Measurements from ENCODE around the gene LACTB.
A peak's percentile ranks its signal among the peaks of the same experiment; 100 is the strongest.

DNA sequence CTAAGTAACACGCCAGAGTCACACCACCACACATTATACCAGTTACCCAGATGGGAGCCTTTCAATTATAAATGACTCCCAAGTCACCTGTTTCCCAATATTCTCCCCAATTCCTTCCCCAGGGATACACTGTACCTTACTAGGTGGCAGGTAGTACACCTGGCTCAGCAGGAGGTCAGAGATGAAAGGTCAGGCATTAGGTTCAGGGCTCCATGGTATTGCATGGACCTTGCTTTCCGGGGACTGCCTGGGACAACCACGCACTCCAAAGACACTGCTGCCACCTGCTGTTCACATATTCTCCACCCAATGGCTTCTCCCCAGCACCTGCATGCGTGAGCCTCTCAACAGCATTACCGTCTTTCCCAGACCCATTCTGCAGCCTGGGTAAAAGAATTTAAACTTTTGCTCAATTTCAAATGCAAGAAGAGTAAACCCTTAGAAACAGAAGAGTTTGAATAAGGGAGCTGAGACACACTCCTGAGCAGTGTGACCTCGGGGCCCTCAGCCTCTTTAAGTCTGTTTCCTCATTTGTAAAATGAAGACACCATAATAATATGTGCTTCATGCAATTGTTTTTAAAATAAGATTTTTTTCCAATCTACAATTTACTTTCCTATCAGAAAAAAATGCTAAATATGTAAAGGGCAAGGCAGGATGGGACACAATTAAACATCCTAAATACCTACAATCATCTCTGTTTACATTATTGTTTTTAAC, 28.0 kb upstream of the LACTB start:
- TF ChIP-seq ZNF138 (tag by site-specific recombination; IDR thresholded peaks at IDR 0.05; ENCODE audit: borderline replicate concordance) = no peak
- TF ChIP-seq, protein P1, sequence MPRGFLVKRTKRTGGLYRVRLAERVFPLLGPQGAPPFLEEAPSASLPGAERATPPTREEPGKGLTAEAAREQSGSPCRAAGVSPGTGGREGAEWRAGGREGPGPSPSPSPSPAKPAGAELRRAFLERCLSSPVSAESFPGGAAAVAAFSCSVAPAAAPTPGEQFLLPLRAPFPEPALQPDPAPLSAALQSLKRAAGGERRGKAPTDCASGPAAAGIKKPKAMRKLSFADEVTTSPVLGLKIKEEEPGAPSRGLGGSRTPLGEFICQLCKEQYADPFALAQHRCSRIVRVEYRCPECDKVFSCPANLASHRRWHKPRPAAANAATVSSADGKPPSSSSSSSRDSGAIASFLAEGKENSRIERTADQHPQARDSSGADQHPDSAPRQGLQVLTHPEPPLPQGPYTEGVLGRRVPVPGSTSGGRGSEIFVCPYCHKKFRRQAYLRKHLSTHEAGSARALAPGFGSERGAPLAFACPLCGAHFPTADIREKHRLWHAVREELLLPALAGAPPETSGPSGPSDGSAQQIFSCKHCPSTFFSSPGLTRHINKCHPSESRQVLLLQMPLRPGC (tag by site-specific recombination; IDR thresholded peaks at IDR 0.05) = no peak
- no peak for TF ChIP-seq ZNF629 (tag by site-specific recombination; IDR thresholded peaks at IDR 0.05)
- TF ChIP-seq CTCF (tag by site-specific recombination; IDR thresholded peaks at IDR 0.05) = peak; percentile 74; the same call in 1 of the 2 replicates
- no peak for TF ChIP-seq ZNF274 (IDR thresholded peaks at IDR 0.05; ENCODE audit: low read length)
- no peak for TF ChIP-seq ZNF274 (tag by site-specific recombination; IDR thresholded peaks at IDR 0.05; ENCODE audit: borderline replicate concordance)
- TF ChIP-seq ZNF324 (tag by site-specific recombination; IDR thresholded peaks at IDR 0.05) = no peak
- TF ChIP-seq ZNF549 (tag by site-specific recombination; IDR thresholded peaks at IDR 0.05) = no peak
- TF ChIP-seq ZFP41 (tag by site-specific recombination; IDR thresholded peaks at IDR 0.05; ENCODE audit: borderline replicate concordance) = no peak
- no peak for TF ChIP-seq ZNF184 (tag by site-specific recombination; IDR thresholded peaks at IDR 0.05)
- no peak for TF ChIP-seq ZXDB (tag by site-specific recombination; IDR thresholded peaks at IDR 0.05)
- no peak for TF ChIP-seq ZNF747 (tag by site-specific recombination; IDR thresholded peaks at IDR 0.05)
- TF ChIP-seq TCF7L2 (IDR thresholded peaks at IDR 0.05; ENCODE audit: borderline replicate concordance, low read depth, low read length) = no peak
